Loucy (cell line): Measurements from ENCODE around the gene TNFSF4.

ENCODE experiments used
- H2AFZ ChIP-seq: fragments of 200-600 bp; sonication (generic); 2 replicates; pipeline ENCODE4 v1.6.0; 2016; ENCODE audit warnings: antibody characterized with exemption, mild to moderate bottlenecking, low read length, moderate library complexity
- H3F3A ChIP-seq: fragments of 200-600 bp; 2 replicates; pipeline ENCODE4 v1.6.0; 2016; ENCODE audit warnings: antibody characterized with exemption, low read depth, mild to moderate bottlenecking
- H3K27me3 ChIP-seq: fragments of 200-600 bp; sonication (generic); 2 replicates; pipeline ENCODE4 v1.6.1; 2014; ENCODE audit warnings: low read length, mild to moderate bottlenecking; ENCODE audit not compliant: insufficient read depth, poor library complexity, severe bottlenecking
- H3K36me3 ChIP-seq: fragments of 200-600 bp; sonication (generic); 2 replicates; pipeline ENCODE4 v1.6.1; 2016; ENCODE audit warnings: low read length; ENCODE audit not compliant: insufficient read depth
- H3K4me1 ChIP-seq: fragments of 200-600 bp; sonication (generic); 2 replicates; pipeline ENCODE4 v1.5.1; 2014; ENCODE audit warnings: low read length, mild to moderate bottlenecking; ENCODE audit not compliant: insufficient read depth, poor library complexity, severe bottlenecking
- H3K4me2 ChIP-seq: fragments of 200-600 bp; sonication (generic); 2 replicates; pipeline ENCODE4 v1.6.0; 2014; ENCODE audit warnings: antibody characterized with exemption, low read length, low read depth, mild to moderate bottlenecking; ENCODE audit not compliant: poor library complexity, severe bottlenecking
- H3K4me3 ChIP-seq: fragments of 200-600 bp; sonication (generic); 2 replicates; pipeline ENCODE4 v1.5.1; 2014; ENCODE audit warnings: low read length, mild to moderate bottlenecking, mixed read lengths; ENCODE audit not compliant: poor library complexity, severe bottlenecking
- H3K79me2 ChIP-seq: fragments of 200-600 bp; sonication (generic); 2 replicates; pipeline ENCODE4 v1.6.1; 2014; ENCODE audit warnings: low read length; ENCODE audit not compliant: insufficient read depth
- H3K9ac ChIP-seq: fragments of 200-600 bp; sonication (generic); 2 replicates; pipeline ENCODE4 v1.6.0; 2014; ENCODE audit warnings: mild to moderate bottlenecking, low read depth, low read length, moderate library complexity; ENCODE audit not compliant: poor library complexity, severe bottlenecking
- H3K9me2 ChIP-seq: fragments of 200-600 bp; sonication (generic); replicated peaks from 2 replicates; pipeline ENCODE4 v1.6.1; 2016; ENCODE audit warnings: low read depth, low read length, mixed read lengths
- H3K9me3 ChIP-seq: fragments of 200-600 bp; sonication (generic); 2 replicates; pipeline ENCODE4 v1.6.1; 2014; ENCODE audit warnings: mild to moderate bottlenecking, antibody characterized with exemption, low read length, low read depth; ENCODE audit not compliant: insufficient read depth
- H4K20me1 ChIP-seq: fragments of 200-600 bp; sonication (generic); 2 replicates; pipeline ENCODE4 v1.6.0; 2014; ENCODE audit warnings: antibody characterized with exemption, low read length, mild to moderate bottlenecking; ENCODE audit not compliant: insufficient read depth, poor library complexity, severe bottlenecking
- CTCF ChIP-seq: fragments of 200-600 bp; sonication (generic); conservative IDR thresholded peaks from 2 replicates; pipeline ENCODE4 v1.5.1; 2014; ENCODE audit warnings: mild to moderate bottlenecking, antibody characterized with exemption, low read length
- EZH2phosphoT487 ChIP-seq: fragments of 200-600 bp; IDR thresholded peaks from 2 replicates; pipeline ENCODE4 v1.6.1; 2018; ENCODE audit warnings: antibody characterized with exemption, mild to moderate bottlenecking, moderate library complexity, borderline replicate concordance

Gene TNFSF4

DNA sequence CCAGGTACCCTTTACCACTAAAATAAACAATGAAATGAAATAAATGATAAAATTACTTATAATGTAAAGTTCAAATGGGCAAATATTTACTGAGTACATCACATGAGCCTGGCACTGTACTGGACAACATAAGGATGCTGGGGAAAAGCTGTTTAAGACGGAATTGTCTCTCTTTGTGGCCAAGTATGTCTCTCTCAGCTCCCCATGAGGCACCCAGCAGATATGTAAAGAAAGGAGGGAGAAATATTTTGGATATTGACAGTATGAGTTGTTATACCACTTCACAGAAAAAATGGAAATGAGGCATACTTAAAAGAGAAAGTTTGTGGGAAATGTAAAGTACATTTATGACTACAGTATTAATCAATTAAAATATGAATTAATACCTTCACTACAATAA is 1.0 kb upstream of the TNFSF4 start:
- Histone ChIP-seq H4K20me1 (no peaks in the 10 kb centered on the region), H3K4me1 (peaks cover 79% of the 10 kb centered on the region), H3K79me2 (peaks cover 17% of the 10 kb centered on the region), H3K9me3 (no peaks in the 10 kb centered on the region), H2AFZ (no peak overlapping the region), H3K9me2 (no peaks in the 10 kb centered on the region), H3K9ac (peak overlapping the region; percentile 96), H3K36me3 (no peaks in the 10 kb centered on the region), H3K27me3 (no peaks in the 10 kb centered on the region), H3K4me3 (peak overlapping the region; percentile 79), H3F3A (peaks cover 20% of the 10 kb centered on the region; the same call in 1 of the 2 replicates), H3K4me2 (peak overlapping the region; percentile 94)
- no peak for TF ChIP-seq EZH2phosphoT487
- TF ChIP-seq CTCF = no peak

GRCh38 chr1:173205146-173206051 is 1.7 kb downstream of the TNFSF4 start:
- Histone ChIP-seq H3K4me3 (peak overlapping the region; percentile 79), H3K9me3 (no peaks in the 10 kb centered on the region), H3K9me2 (no peaks in the 10 kb centered on the region), H3K36me3 (no peaks in the 10 kb centered on the region), H2AFZ (peak overlapping the region; percentile 13; the same call in 1 of the 2 replicates), H3K4me2 (peak overlapping the region; percentile 94), H3K4me1 (peaks cover 74% of the 10 kb centered on the region), H4K20me1 (peaks cover 4% of the 10 kb centered on the region), H3F3A (peaks cover 20% of the 10 kb centered on the region; the same call in 1 of the 2 replicates), H3K9ac (peak overlapping the region; percentile 96), H3K79me2 (peaks cover 45% of the 10 kb centered on the region), H3K27me3 (no peaks in the 10 kb centered on the region)
- TF ChIP-seq EZH2phosphoT487 = no peak
- TF ChIP-seq CTCF = no peak

DNA sequence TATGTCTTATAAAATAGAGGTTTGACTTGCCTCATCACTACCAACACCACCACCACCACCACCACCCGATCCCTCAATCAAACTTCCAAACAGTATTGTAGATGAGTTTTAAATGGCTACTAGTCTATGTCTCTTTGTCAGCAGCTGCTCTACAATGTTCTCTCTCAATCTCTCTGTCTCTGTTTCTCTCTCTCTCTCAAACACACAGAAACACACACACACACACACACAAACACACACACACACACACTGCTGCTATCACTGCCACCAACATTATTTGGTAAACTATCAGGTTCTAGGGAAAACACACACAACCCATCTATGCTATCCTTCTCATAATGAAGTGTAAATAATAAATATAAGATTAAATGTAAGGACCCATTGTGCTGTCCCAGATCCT is 2.4 kb downstream of the TNFSF4 start:
- Histone ChIP-seq H3K9me3 (no peaks in the 10 kb centered on the region), H3K27me3 (no peaks in the 10 kb centered on the region), H3K4me2 (peak overlapping the region; percentile 94), H2AFZ (no peak overlapping the region), H3K4me3 (peak overlapping the region; percentile 79), H3K9me2 (no peaks in the 10 kb centered on the region), H3K4me1 (peaks cover 74% of the 10 kb centered on the region), H3K79me2 (peaks cover 52% of the 10 kb centered on the region), H3F3A (peaks cover 20% of the 10 kb centered on the region; the same call in 1 of the 2 replicates), H3K9ac (peak overlapping the region; percentile 96), H4K20me1 (peaks cover 4% of the 10 kb centered on the region), H3K36me3 (no peaks in the 10 kb centered on the region)
- no peak for TF ChIP-seq EZH2phosphoT487
- TF ChIP-seq CTCF = no peak
